Spleen (tissue), 7 donors: ENCODE data around the gene MACROD2.

Experiments used
- CTCF ChIP-seq, 11 experiments: fragments of 200-600 bp in 7 of 11; fragments of 450-650 bp in 4 of 11; sonication (generic) in 4 of 11; IDR thresholded peaks in 8 of 11; conservative IDR thresholded peaks in 3 of 11; 1 replicate in 7 of 11; 2 replicates in 4 of 11; pipeline versions ENCODE4 v1.4.0 to v1.8.0; 2016 to 2021; ENCODE audit warnings: antibody characterized with exemption in 11 of 11, inconsistent platforms in 4 of 11, mild to moderate bottlenecking in 1 of 11
- POLR2A ChIP-seq, 3 donors: fragments of 450-650 bp; IDR thresholded peaks; one replicate each; pipeline ENCODE4 v1.5.1; 2017; ENCODE audit warnings: antibody characterized with exemption in 3 of 3, mild to moderate bottlenecking in 1 of 3
- POLR2AphosphoS5 ChIP-seq, 3 donors: sonication (generic); formaldehyde crosslinking; IDR thresholded peaks; one replicate each; pipeline ENCODE4 v1.5.1; 2017; ENCODE audit warnings: antibody characterized with exemption in 3 of 3
- donor health status: DM: no; HTN: no; CAD: no; lungs with moderate emphysema.
- donor health status: DM: no; HTN: no; CAD: no.
- donor health status: DM: no; HTN: no; CAD: no.

GRCh38 chr20:14418376-14418775 lies 423.1 kb downstream of the MACROD2 start:
- TF ChIP-seq POLR2A (IDR thresholded peaks at IDR 0.05) (no peak), CTCF (IDR thresholded peaks at IDR 0.05 in 8 of 11, conservative IDR thresholded peaks at IDR 0.05 in 3 of 11) (no peak), POLR2AphosphoS5 (IDR thresholded peaks at IDR 0.05) (no peak)
